K562 (cell line): ENCODE data around the gene EIF4E3. TPM values are rescaled to one million over a fixed set of nuclear protein-coding genes. Genes with fewer than 3 reads are reported as not detected.
A peak's percentile ranks its signal among the peaks of the same experiment; 100 is the strongest.

Experiments used
- ATAC-seq: fragments of 200-7000 bp; cut with Tn5 transposase; 3 replicates; pipeline ENCODE4 v1.9.1; 2020; ENCODE audit warnings: moderate library complexity
- BruUV-seq: library from RNA; stranded (reverse); fragments of 400-500 nt; replicated peaks from 2 replicates; lab custom pipeline; 2021; lab: Mats Ljungman, UMichigan
- CTCF ChIA-PET: fragments of 300-600 bp; formaldehyde crosslinking; extraction: SDS; loops from one replicate; lab custom pipeline; 2021; ENCODE audit warnings: low intra/inter-chr PET ratio; lab: Yijun Ruan, JAX
- POLR2A ChIA-PET: fragments of 300-600, 350-650 bp; sonication (Branson Sonifier 250); formaldehyde crosslinking; extraction: SDS; loops from one replicate; lab custom pipeline; 2021; ENCODE audit warnings: antibody characterized with exemption, inconsistent platforms; lab: Yijun Ruan, JAX
- DNase-seq, 4 experiments: peaks; one replicate each; pipeline versions ENCODE4 v3.0.0 to v3.0.0-alpha.2; 2011 to 2018; ENCODE audit warnings: low spot score in 3 of 4, mixed read lengths in 3 of 4; ENCODE audit errors: extremely low read depth in 1 of 4
- FAIRE-seq: peaks from 2 replicates; lab custom pipeline; 2011; peaks lifted over from hg19 to GRCh38; lab: Jason Lieb, UNC
- H2AFZ ChIP-seq: 2 replicates; pipeline ENCODE4 v1.6.0; 2011; ENCODE audit warnings: low read depth, low read length, control low read depth, inconsistent platforms
- H3K27ac ChIP-seq: fragments of 200-600 bp; 3 replicates; pipeline ENCODE4 v1.8.0; 2011; ENCODE audit warnings: low read depth, mild to moderate bottlenecking, control low read depth, inconsistent platforms, low read length, moderate library complexity, mixed read lengths; ENCODE audit errors: extremely low read depth
- H3K27me3 ChIP-seq, 2 experiments: fragments of 300-600 bp in 1 of 2; 2 replicates in 1 of 2; 3 replicates in 1 of 2; pipeline versions ENCODE4 v1.6.0 to v1.8.0; 2011; ENCODE audit warnings: inconsistent platforms in 2 of 2, low read length in 2 of 2, mild to moderate bottlenecking in 1 of 2, mixed read lengths in 1 of 2, moderate library complexity in 1 of 2; ENCODE audit not compliant: control insufficient read depth in 2 of 2, insufficient read depth in 2 of 2
- H3K36me3 ChIP-seq: fragments of 300-600 bp; 3 replicates; pipeline ENCODE4 v1.8.0; 2011; ENCODE audit warnings: mild to moderate bottlenecking, low read length, inconsistent platforms; ENCODE audit not compliant: control insufficient read depth, insufficient read depth
- H3K4me1 ChIP-seq, 2 experiments: fragments of 200-600 bp in 1 of 2; replicated peaks in 1 of 2; 2 replicates in 1 of 2; 3 replicates in 1 of 2; pipeline versions ENCODE4 v1.5.1 to v1.8.0; 2011; ENCODE audit warnings: inconsistent platforms in 2 of 2, low read length in 2 of 2, mild to moderate bottlenecking in 1 of 2, mixed read lengths in 1 of 2, moderate library complexity in 1 of 2; ENCODE audit not compliant: control insufficient read depth in 2 of 2, insufficient read depth in 2 of 2
- H3K4me2 ChIP-seq: 2 replicates; pipeline ENCODE4 v1.6.1; 2011; ENCODE audit warnings: low read length, control low read depth, inconsistent platforms, mixed read lengths; ENCODE audit not compliant: insufficient read depth
- H3K4me3 ChIP-seq: fragments of 200-600 bp; sonication (generic), shearing (Covaris generic); 2 replicates; pipeline ENCODE4 v1.5.1; 2016; ENCODE audit warnings: control low read depth, inconsistent platforms
- H3K79me2 ChIP-seq: fragments of 200-600 bp; 3 replicates; pipeline ENCODE4 v1.8.0; 2011; ENCODE audit warnings: low read length, inconsistent platforms; ENCODE audit not compliant: control insufficient read depth, insufficient read depth
- H3K9ac ChIP-seq, 2 experiments: 2 replicates each; pipeline versions ENCODE4 v1.6.0 to v1.6.1; 2011; ENCODE audit warnings: low read depth in 2 of 2, low read length in 2 of 2, control low read depth in 1 of 2, inconsistent platforms in 1 of 2, mild to moderate bottlenecking in 1 of 2, mixed read lengths in 1 of 2; ENCODE audit not compliant: insufficient read depth in 1 of 2
- H3K9me1 ChIP-seq: one replicate; pipeline ENCODE4 v1.6.0; 2011; ENCODE audit warnings: inconsistent platforms, mild to moderate bottlenecking, low read length, moderate library complexity; ENCODE audit not compliant: control insufficient read depth, insufficient read depth
- H3K9me3 ChIP-seq: replicated peaks from 2 replicates; pipeline ENCODE4 v1.5.1; 2011; ENCODE audit warnings: low read depth, low read length, inconsistent platforms; ENCODE audit not compliant: control insufficient read depth, insufficient read depth
- H4K20me1 ChIP-seq: replicated peaks from 2 replicates; pipeline ENCODE4 v1.6.1; 2011; ENCODE audit warnings: low read length, inconsistent platforms, mixed read lengths; ENCODE audit not compliant: control insufficient read depth, insufficient read depth
- ARNT ChIP-seq, 2 experiments: fragments of 450-650 bp; IDR thresholded peaks; 2 replicates each; pipeline ENCODE4 v1.6.1; 2016; ENCODE audit warnings: mild to moderate bottlenecking in 1 of 2
- ASH1L ChIP-seq: fragments of 450-650 bp; IDR thresholded peaks from 2 replicates; pipeline ENCODE4 v1.6.1; 2018; ENCODE audit warnings: borderline replicate concordance, mild to moderate bottlenecking, low read depth; ENCODE audit not compliant: partially characterized antibody
- ATF7 ChIP-seq: fragments of 450-650 bp; IDR thresholded peaks from 2 replicates; pipeline ENCODE4 v1.7.1; 2014; ENCODE audit warnings: mild to moderate bottlenecking, moderate library complexity
- C11orf30 ChIP-seq: fragments of 450-650 bp; IDR thresholded peaks from 2 replicates; pipeline ENCODE4 v1.6.1; 2016; ENCODE audit warnings: low read depth, mild to moderate bottlenecking
- CBX3 ChIP-seq, 2 experiments: IDR thresholded peaks; 1 replicate in 1 of 2; 2 replicates in 1 of 2; pipeline ENCODE4 v1.6.1; 2012; ENCODE audit warnings: inconsistent platforms in 2 of 2, low read length in 2 of 2, borderline replicate concordance in 1 of 2, control low read depth in 1 of 2
- KLF10 ChIP-seq: fragments of 250-450 bp; sonication (Bioruptor Pico); IDR thresholded peaks from 2 replicates; pipeline ENCODE4 v1.6.1; 2021; ENCODE audit warnings: matching md5 sums
- L3MBTL2 ChIP-seq: fragments of 450-650 bp; IDR thresholded peaks from 2 replicates; pipeline ENCODE4 v1.6.1; 2016; ENCODE audit warnings: mild to moderate bottlenecking, moderate library complexity
- TOE1 ChIP-seq, 2 experiments: fragments of 450-650 bp in 1 of 2; sonication (generic) in 1 of 2; formaldehyde crosslinking in 1 of 2; IDR thresholded peaks; 2 replicates each; pipeline versions ENCODE4 v1.7.1 to v1.8.0; 2016 to 2022; ENCODE audit warnings: borderline replicate concordance in 2 of 2, mild to moderate bottlenecking in 2 of 2, antibody characterized with exemption in 1 of 2, inconsistent platforms in 1 of 2, low read depth in 1 of 2, missing genetic modification reagents in 1 of 2, moderate library complexity in 1 of 2
- YY1 ChIP-seq, 3 experiments: IDR thresholded peaks; 2 replicates each; pipeline ENCODE4 v1.6.1; 2011; ENCODE audit warnings: low read length in 2 of 3, mild to moderate bottlenecking in 2 of 3, moderate library complexity in 2 of 3, borderline replicate concordance in 1 of 3, control low read depth in 1 of 3, low read depth in 1 of 3; ENCODE audit not compliant: insufficient read depth in 3 of 3, insufficient replicate concordance in 2 of 3, control insufficient read depth in 1 of 3, insufficient read length in 1 of 3; ENCODE audit errors: extremely low read depth in 1 of 3
- ZNF316 ChIP-seq: fragments of 450-650 bp; IDR thresholded peaks from 2 replicates; pipeline ENCODE4 v1.6.1; 2016
- WGBS: fragments of 100-300 bp; shearing (Covaris generic); methylation state at CpG from one replicate; pipeline ENCODE4 v1.1.6; 2016; ENCODE audit warnings: low coverage, mixed read lengths; ENCODE audit not compliant: insufficient coverage; ENCODE audit errors: missing lambda C conversion rate; 5-methylcytosine and 5-hydroxymethylcytosine counted together
- in situ Hi-C: fragments of 300-500 bp; cut with MboI; formaldehyde crosslinking; loops from 4 replicates; pipeline ENCODE4 v1.15.0; 2018; ENCODE audit warnings: inconsistent platforms, mixed read lengths
- intact Hi-C: fragments of 100-400 bp; cut with micrococcal nuclease; formaldehyde crosslinking; loops from 2 replicates; pipeline ENCODE4 v1.14.2; 2022
- polyA plus RNA-seq, 8 experiments: library from polyadenylated mRNA; depleted of rRNA in 4 of 8; stranded (reverse) in 5 of 8; unstranded in 3 of 8; fragments of >200 nt; fragmentation: Nextera tagmentation in 2 of 8; fragmentation: Illumina TruSeq in 1 of 8; extraction: Ambion mirVana in 2 of 8; extraction: Trizol in 1 of 8; gene quantifications; 2 replicates each; pipeline versions ENCODE4 v1.2.1 to v1.2.3, GENCODE V29; 2011 to 2014; ENCODE audit warnings: inconsistent platforms in 1 of 8, missing spikeins in 1 of 8
- total RNA-seq, 7 experiments: library from RNA; depleted of rRNA in 6 of 7; stranded (reverse); fragments of >200 nt in 6 of 7; fragmentation: Illumina TruSeq in 2 of 7; extraction: Trizol in 2 of 7; gene quantifications; 2 replicates each; pipeline versions ENCODE4 v1.2.1 to v1.2.3, GENCODE V29; 2011 to 2021; ENCODE audit warnings: low replicate concordance in 1 of 7
- TF ChIP-seq, protein P1 (sequence below), 2 experiments: fragments of 450-650 bp in 1 of 2; sonication (generic) in 1 of 2; formaldehyde crosslinking in 1 of 2; IDR thresholded peaks in 1 of 2; conservative IDR thresholded peaks in 1 of 2; 2 replicates each; pipeline versions ENCODE4 v1.6.1 to v1.8.1; 2016 to 2023; ENCODE audit warnings: mild to moderate bottlenecking in 2 of 2, moderate library complexity in 2 of 2, inconsistent platforms in 1 of 2, missing genetic modification reagents in 1 of 2
- TF ChIP-seq, protein P2 (sequence below), 3 experiments: fragments of 200-800 bp in 1 of 3; sonication (Bioruptor generic) in 1 of 3; sonication (generic) in 1 of 3; formaldehyde crosslinking in 1 of 3; IDR thresholded peaks; 2 replicates each; pipeline versions ENCODE4 v1.6.1 to v1.8.0; 2016 to 2022; ENCODE audit warnings: mild to moderate bottlenecking in 2 of 3, missing compliant biosample characterization in 2 of 3, missing genetic modification characterization in 2 of 3, missing genetic modification reagents in 1 of 3
- TF ChIP-seq, protein P3 (sequence below): fragments of 450-650 bp; IDR thresholded peaks from 2 replicates; pipeline ENCODE4 v1.6.1; 2016
- TF ChIP-seq, protein P4 (sequence below): sonication (generic); formaldehyde crosslinking; IDR thresholded peaks from 2 replicates; pipeline ENCODE4 v1.5.0; 2020; ENCODE audit warnings: missing genetic modification reagents
- TF ChIP-seq, protein P5 (sequence below): sonication (generic); formaldehyde crosslinking; IDR thresholded peaks from 2 replicates; pipeline ENCODE4 v1.9.0; 2022; ENCODE audit warnings: mild to moderate bottlenecking, missing genetic modification reagents

Gene EIF4E3
- total and polyA plus RNA-seq, 9 of the 15 experiments (the other 6 are each of a cell fraction or from before 2014, with no cell fraction given) = 0.18 to 2.5 (median 1.1) TPM

DNA sequence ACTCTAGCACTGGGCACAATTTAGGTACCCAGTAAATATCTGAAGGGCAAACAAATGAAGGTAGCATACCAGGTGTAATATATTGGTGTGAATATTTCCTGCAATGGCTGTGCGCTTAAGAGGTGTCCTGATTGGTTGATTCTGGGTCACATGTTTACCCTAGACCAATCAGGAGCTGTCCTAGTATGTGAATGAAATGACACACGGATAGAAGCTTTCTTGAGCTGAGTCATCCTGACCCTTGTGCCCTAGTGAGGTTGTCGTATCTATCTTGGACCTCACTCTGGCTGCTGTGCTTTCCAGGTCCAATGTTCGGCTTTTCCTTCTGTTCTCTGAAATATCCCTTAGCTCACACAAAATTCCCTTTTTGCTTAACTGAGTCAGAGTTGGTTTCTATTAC lies 83.5 kb downstream of the EIF4E3 start:
- no peaks in the 10 kb centered on the region for H3K9me3 ChIP-seq
- no peak overlapping the region for H3K4me3 ChIP-seq
- FAIRE-seq = peak; percentile 85
- no peaks in the 10 kb centered on the region for H3K36me3 ChIP-seq
- H3K9me1 ChIP-seq = no peaks in the 10 kb centered on the region
- H4K20me1 ChIP-seq = no peaks in the 10 kb centered on the region
- peak; percentile 97 for ATAC-seq
- intact Hi-C loops = no loop called here
- no peaks in the 10 kb centered on the region for H3K4me1 ChIP-seq
- H3K9ac ChIP-seq = no peak overlapping the region
- H2AFZ ChIP-seq = peak overlapping the region; percentile 82
- 14% methylated on average over 4 of the region's 4 CpGs for WGBS
- H3K4me2 ChIP-seq = peak overlapping the region; percentile 25; the same call in 1 of the 2 replicates
- H3K27ac ChIP-seq = no peak overlapping the region
- CTCF ChIA-PET = no interaction called here
- peaks cover 0 to 5% of the 10 kb centered on the region in 2 experiments; a peak in 2 of 5 replicates for H3K27me3 ChIP-seq
- BruUV-seq = no TSS peak
- no peaks in the 10 kb centered on the region for H3K79me2 ChIP-seq
- POLR2A ChIA-PET = interaction anchor here (1.0 kb wide), 1 partner anchor 9 kb away, joined by 3 read pairs; no protein-coding TSS in a partner anchor
- peak; percentile 68 to 87 (median 82) for DNase-seq
- in situ Hi-C loops = no loop called here
- no peak for TF ChIP-seq ARNT (IDR thresholded peaks at IDR 0.05)
- 0 out of 2 replicates have a peak, but pooled peaks have one; percentile 15 for TF ChIP-seq ATF7
- TF ChIP-seq YY1 (IDR thresholded peaks at IDR 0.05; ENCODE audit: borderline replicate concordance in 1 of 3, control insufficient read depth in 1 of 3, extremely low read depth in 1 of 3, insufficient read depth in 3 of 3, insufficient read length in 1 of 3, insufficient replicate concordance in 2 of 3, low read depth in 1 of 3, low read length in 2 of 3) = peak in 1 of 3 experiments; percentile 24
- peak; percentile 57 for TF ChIP-seq ASH1L
- peak; percentile 52; the same call in 1 of the 2 replicates for TF ChIP-seq L3MBTL2
- no peak for TF ChIP-seq KLF10
- peak; percentile 61 for TF ChIP-seq C11orf30
- TF ChIP-seq, protein P1, sequence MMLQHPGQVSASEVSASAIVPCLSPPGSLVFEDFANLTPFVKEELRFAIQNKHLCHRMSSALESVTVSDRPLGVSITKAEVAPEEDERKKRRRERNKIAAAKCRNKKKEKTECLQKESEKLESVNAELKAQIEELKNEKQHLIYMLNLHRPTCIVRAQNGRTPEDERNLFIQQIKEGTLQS (IDR thresholded peaks at IDR 0.05) = peak; percentile 59; the same call in 1 of the 2 replicates
- TF ChIP-seq, protein P1 (CRISPR knock-in tag; conservative IDR thresholded peaks at IDR 0.05) = no peak
- peak; percentile 30; the same call in 1 of the 2 replicates for TF ChIP-seq TOE1 (IDR thresholded peaks at IDR 0.05; ENCODE audit: borderline replicate concordance)
- no peak for TF ChIP-seq TOE1 (CRISPR knock-in tag; IDR thresholded peaks at IDR 0.05; ENCODE audit: borderline replicate concordance, low read depth)
- TF ChIP-seq, protein P2, sequence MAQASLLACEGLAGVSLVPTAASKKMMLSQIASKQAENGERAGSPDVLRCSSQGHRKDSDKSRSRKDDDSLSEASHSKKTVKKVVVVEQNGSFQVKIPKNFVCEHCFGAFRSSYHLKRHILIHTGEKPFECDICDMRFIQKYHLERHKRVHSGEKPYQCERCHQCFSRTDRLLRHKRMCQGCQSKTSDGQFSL (CRISPR knock-in tag; IDR thresholded peaks at IDR 0.05) = no peak
- TF ChIP-seq, protein P2 (tag; IDR thresholded peaks at IDR 0.05) = no peak
- peak; percentile 66 for TF ChIP-seq ZNF316
- TF ChIP-seq, protein P3, sequence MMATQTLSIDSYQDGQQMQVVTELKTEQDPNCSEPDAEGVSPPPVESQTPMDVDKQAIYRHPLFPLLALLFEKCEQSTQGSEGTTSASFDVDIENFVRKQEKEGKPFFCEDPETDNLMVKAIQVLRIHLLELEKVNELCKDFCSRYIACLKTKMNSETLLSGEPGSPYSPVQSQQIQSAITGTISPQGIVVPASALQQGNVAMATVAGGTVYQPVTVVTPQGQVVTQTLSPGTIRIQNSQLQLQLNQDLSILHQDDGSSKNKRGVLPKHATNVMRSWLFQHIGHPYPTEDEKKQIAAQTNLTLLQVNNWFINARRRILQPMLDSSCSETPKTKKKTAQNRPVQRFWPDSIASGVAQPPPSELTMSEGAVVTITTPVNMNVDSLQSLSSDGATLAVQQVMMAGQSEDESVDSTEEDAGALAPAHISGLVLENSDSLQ = 0 out of 2 replicates have a peak, but pooled peaks have one; percentile 13
- TF ChIP-seq, protein P4, sequence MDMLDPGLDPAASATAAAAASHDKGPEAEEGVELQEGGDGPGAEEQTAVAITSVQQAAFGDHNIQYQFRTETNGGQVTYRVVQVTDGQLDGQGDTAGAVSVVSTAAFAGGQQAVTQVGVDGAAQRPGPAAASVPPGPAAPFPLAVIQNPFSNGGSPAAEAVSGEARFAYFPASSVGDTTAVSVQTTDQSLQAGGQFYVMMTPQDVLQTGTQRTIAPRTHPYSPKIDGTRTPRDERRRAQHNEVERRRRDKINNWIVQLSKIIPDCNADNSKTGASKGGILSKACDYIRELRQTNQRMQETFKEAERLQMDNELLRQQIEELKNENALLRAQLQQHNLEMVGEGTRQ (CRISPR knock-in tag) = peak; percentile 81
- TF ChIP-seq, protein P5, sequence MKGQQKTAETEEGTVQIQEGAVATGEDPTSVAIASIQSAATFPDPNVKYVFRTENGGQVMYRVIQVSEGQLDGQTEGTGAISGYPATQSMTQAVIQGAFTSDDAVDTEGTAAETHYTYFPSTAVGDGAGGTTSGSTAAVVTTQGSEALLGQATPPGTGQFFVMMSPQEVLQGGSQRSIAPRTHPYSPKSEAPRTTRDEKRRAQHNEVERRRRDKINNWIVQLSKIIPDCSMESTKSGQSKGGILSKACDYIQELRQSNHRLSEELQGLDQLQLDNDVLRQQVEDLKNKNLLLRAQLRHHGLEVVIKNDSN (CRISPR knock-in tag) = peak; percentile 77
- TF ChIP-seq CBX3 (IDR thresholded peaks at IDR 0.05; ENCODE audit: borderline replicate concordance in 1 of 2, low read length in 2 of 2) = peak in 1 of 2 experiments; percentile 13; a peak in 1 of 3 replicates
